DND-41 (cell line): Measurements from ENCODE around the gene DMC1.

ENCODE experiments used
- EZH2 ChIP-seq: IDR thresholded peaks from 3 replicates; pipeline ENCODE4 v1.6.1; 2012; ENCODE audit warnings: borderline replicate concordance, low read depth, mild to moderate bottlenecking, moderate library complexity, low read length, inconsistent platforms; ENCODE audit not compliant: severe bottlenecking
- TF ChIP-seq, protein P1 (sequence below): IDR thresholded peaks from 2 replicates; pipeline ENCODE4 v1.5.1; 2012; ENCODE audit warnings: borderline replicate concordance, low read length, moderate library complexity, mild to moderate bottlenecking; ENCODE audit not compliant: poor library complexity, severe bottlenecking; ENCODE audit errors: extremely low read depth

DNA sequence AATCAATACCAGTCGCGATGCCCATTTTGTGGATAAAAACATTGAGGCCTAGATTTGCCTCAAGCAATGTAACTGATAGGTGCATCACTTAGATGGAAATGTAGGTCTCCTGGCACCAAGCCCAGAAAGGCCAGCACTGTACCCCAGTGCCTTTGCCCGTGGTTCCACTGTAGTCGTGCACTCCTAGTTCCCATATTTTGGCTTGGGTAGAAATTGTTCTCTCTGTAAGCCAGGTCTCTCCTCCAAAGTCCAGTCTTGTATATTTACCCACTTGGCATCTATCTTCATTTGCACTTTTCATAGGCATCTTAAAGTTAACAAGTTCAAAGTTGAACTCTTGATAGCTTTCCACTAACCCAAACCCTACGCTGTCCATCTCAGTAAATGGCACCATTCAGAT lies 41.6 kb upstream of the DMC1 start:
- TF ChIP-seq, protein P1, sequence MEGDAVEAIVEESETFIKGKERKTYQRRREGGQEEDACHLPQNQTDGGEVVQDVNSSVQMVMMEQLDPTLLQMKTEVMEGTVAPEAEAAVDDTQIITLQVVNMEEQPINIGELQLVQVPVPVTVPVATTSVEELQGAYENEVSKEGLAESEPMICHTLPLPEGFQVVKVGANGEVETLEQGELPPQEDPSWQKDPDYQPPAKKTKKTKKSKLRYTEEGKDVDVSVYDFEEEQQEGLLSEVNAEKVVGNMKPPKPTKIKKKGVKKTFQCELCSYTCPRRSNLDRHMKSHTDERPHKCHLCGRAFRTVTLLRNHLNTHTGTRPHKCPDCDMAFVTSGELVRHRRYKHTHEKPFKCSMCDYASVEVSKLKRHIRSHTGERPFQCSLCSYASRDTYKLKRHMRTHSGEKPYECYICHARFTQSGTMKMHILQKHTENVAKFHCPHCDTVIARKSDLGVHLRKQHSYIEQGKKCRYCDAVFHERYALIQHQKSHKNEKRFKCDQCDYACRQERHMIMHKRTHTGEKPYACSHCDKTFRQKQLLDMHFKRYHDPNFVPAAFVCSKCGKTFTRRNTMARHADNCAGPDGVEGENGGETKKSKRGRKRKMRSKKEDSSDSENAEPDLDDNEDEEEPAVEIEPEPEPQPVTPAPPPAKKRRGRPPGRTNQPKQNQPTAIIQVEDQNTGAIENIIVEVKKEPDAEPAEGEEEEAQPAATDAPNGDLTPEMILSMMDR, result no peak
- TF ChIP-seq EZH2, result no peak
